HepG2 (cell line): ENCODE results near the gene ACP1. TPM values are rescaled to one million over a fixed set of nuclear protein-coding genes. Genes with fewer than 3 reads are reported as not detected.

Experiments used
- AKAP8 ChIP-seq: sonication (generic); formaldehyde crosslinking; IDR thresholded peaks from 2 replicates; pipeline ENCODE4 v1.5.1; 2020; ENCODE audit warnings: mild to moderate bottlenecking, missing genetic modification reagents
- BCL3 ChIP-seq: sonication (generic); formaldehyde crosslinking; IDR thresholded peaks from 2 replicates; pipeline ENCODE4 v1.5.1; 2020; ENCODE audit warnings: mild to moderate bottlenecking, missing genetic modification reagents, moderate library complexity
- CENPX ChIP-seq: sonication (generic); formaldehyde crosslinking; IDR thresholded peaks from 2 replicates; pipeline ENCODE4 v1.9.0; 2021; ENCODE audit warnings: mild to moderate bottlenecking, missing genetic modification reagents, moderate library complexity
- GABPB1 ChIP-seq: IDR thresholded peaks from 2 replicates; pipeline ENCODE4 v1.6.1; 2016; ENCODE audit warnings: mild to moderate bottlenecking, missing genetic modification reagents, moderate library complexity, missing compliant biosample characterization
- GMEB1 ChIP-seq: sonication (generic); formaldehyde crosslinking; IDR thresholded peaks from 2 replicates; pipeline ENCODE4 v1.5.1; 2020; ENCODE audit warnings: missing genetic modification reagents, mild to moderate bottlenecking, borderline replicate concordance
- HNRNPLL ChIP-seq: fragments of 200-400 bp; formaldehyde crosslinking; IDR thresholded peaks from 2 replicates; pipeline ENCODE4 v1.6.1; 2017; ENCODE audit warnings: mild to moderate bottlenecking, low read depth, low read length; ENCODE audit not compliant: poor library complexity, severe bottlenecking
- HOXA3 ChIP-seq: sonication (generic); formaldehyde crosslinking; IDR thresholded peaks from 2 replicates; pipeline ENCODE4 v1.5.0; 2020; ENCODE audit warnings: missing genetic modification reagents
- KDM2A ChIP-seq: sonication (generic); formaldehyde crosslinking; IDR thresholded peaks from 2 replicates; pipeline ENCODE4 v1.4.0; 2020; ENCODE audit warnings: low read depth, missing genetic modification reagents, borderline replicate concordance
- MTA1 ChIP-seq: sonication (generic); formaldehyde crosslinking; IDR thresholded peaks from 2 replicates; pipeline ENCODE4 v1.4.0; 2020; ENCODE audit warnings: missing genetic modification reagents, mild to moderate bottlenecking, borderline replicate concordance
- NFE2L1 ChIP-seq: sonication (generic); formaldehyde crosslinking; IDR thresholded peaks from 2 replicates; pipeline ENCODE4 v1.4.0; 2020; ENCODE audit warnings: missing genetic modification reagents, mild to moderate bottlenecking, borderline replicate concordance
- NFE2L2 ChIP-seq: fragments of 150-350 bp; IDR thresholded peaks from 2 replicates; pipeline ENCODE4 v1.6.1; 2014; ENCODE audit warnings: low read length
- SALL1 ChIP-seq: sonication (generic); formaldehyde crosslinking; IDR thresholded peaks from 2 replicates; pipeline ENCODE4 v1.8.0; 2022; ENCODE audit warnings: mild to moderate bottlenecking, missing genetic modification reagents
- SRSF1 ChIP-seq: fragments of 200-400 bp; formaldehyde crosslinking; optimal IDR thresholded peaks from 2 replicates; pipeline ENCODE3; 2017; ENCODE audit warnings: mild to moderate bottlenecking, low read depth, low read length, moderate library complexity
- SYNCRIP ChIP-seq: fragments of 200-400 bp; formaldehyde crosslinking; IDR thresholded peaks from 2 replicates; pipeline ENCODE4 v1.6.1; 2018; ENCODE audit warnings: mild to moderate bottlenecking, low read depth, low read length; ENCODE audit not compliant: insufficient read depth
- TFDP2 ChIP-seq: sonication (generic); formaldehyde crosslinking; IDR thresholded peaks from 2 replicates; pipeline ENCODE4 v1.4.0; 2020; ENCODE audit warnings: missing genetic modification reagents
- ZBTB38 ChIP-seq: sonication (generic); formaldehyde crosslinking; IDR thresholded peaks from 2 replicates; pipeline ENCODE4 v1.5.1; 2020; ENCODE audit warnings: mild to moderate bottlenecking, missing genetic modification reagents
- ZFX ChIP-seq: sonication (generic); formaldehyde crosslinking; IDR thresholded peaks from 2 replicates; pipeline ENCODE4 v1.4.0; 2020; ENCODE audit warnings: mild to moderate bottlenecking, low read depth, missing genetic modification reagents, moderate library complexity
- ZNF263 ChIP-seq: sonication (generic); formaldehyde crosslinking; IDR thresholded peaks from 2 replicates; pipeline ENCODE4 v1.4.0; 2020; ENCODE audit warnings: missing genetic modification reagents
- ZNF292 ChIP-seq: sonication (generic); formaldehyde crosslinking; IDR thresholded peaks from 2 replicates; pipeline ENCODE4 v1.8.1; 2022; ENCODE audit warnings: mild to moderate bottlenecking, low read depth, missing genetic modification reagents, borderline replicate concordance
- ZNF331 ChIP-seq: sonication (generic); formaldehyde crosslinking; IDR thresholded peaks from 2 replicates; pipeline ENCODE4 v1.4.0; 2020; ENCODE audit warnings: missing genetic modification reagents
- ZNF431 ChIP-seq: sonication (generic); formaldehyde crosslinking; IDR thresholded peaks from 2 replicates; pipeline ENCODE4 v1.9.0; 2022; ENCODE audit warnings: missing genetic modification reagents, low read depth, mild to moderate bottlenecking, borderline replicate concordance
- ZNF546 ChIP-seq: sonication (generic); formaldehyde crosslinking; conservative IDR thresholded peaks from 2 replicates; pipeline ENCODE4 v1.8.1; 2023; ENCODE audit warnings: mild to moderate bottlenecking, missing genetic modification reagents
- ZNF607 ChIP-seq: sonication (generic); formaldehyde crosslinking; IDR thresholded peaks from 2 replicates; pipeline ENCODE4 v1.5.1; 2020; ENCODE audit warnings: missing genetic modification reagents, mild to moderate bottlenecking, borderline replicate concordance
- ZNF761 ChIP-seq: sonication (generic); formaldehyde crosslinking; conservative IDR thresholded peaks from 2 replicates; pipeline ENCODE4 v1.4.0; 2020; ENCODE audit warnings: mild to moderate bottlenecking, missing genetic modification reagents
- ZNF883 ChIP-seq: sonication (generic); formaldehyde crosslinking; IDR thresholded peaks from 2 replicates; pipeline ENCODE4 v1.5.1; 2020; ENCODE audit warnings: mild to moderate bottlenecking, missing genetic modification reagents; ENCODE audit errors: not compliant biosample characterization
- ZZZ3 ChIP-seq: sonication (generic); formaldehyde crosslinking; IDR thresholded peaks from 2 replicates; pipeline ENCODE4 v1.4.0; 2020; ENCODE audit warnings: missing genetic modification reagents, mild to moderate bottlenecking, borderline replicate concordance
- polyA plus RNA-seq, 8 experiments: library from polyadenylated mRNA; depleted of rRNA in 3 of 8; stranded (reverse) in 7 of 8; unstranded in 1 of 8; fragments of >200 nt; fragmentation: Illumina TruSeq in 4 of 8; extraction: Trizol in 4 of 8; gene quantifications; 2 replicates each; pipeline versions ENCODE4 v1.2.1 to v1.2.3, GENCODE V29; 2011 to 2016; ENCODE audit warnings: low read depth in 4 of 8, missing spikeins in 1 of 8, mixed read lengths in 1 of 8; ENCODE audit not compliant: insufficient read depth in 1 of 8
- total RNA-seq, 5 experiments: library from RNA; depleted of rRNA; stranded (reverse); fragments of >200 nt; fragmentation: Illumina TruSeq; extraction: Trizol; gene quantifications; 2 replicates each; pipeline ENCODE4 v1.2.3, GENCODE V29; 2016; ENCODE audit warnings: low read depth in 1 of 5

The ACP1 gene
- total and polyA plus RNA-seq, 2 of the 13 experiments (the other 11 are each of a cell fraction or from before 2014, with no cell fraction given) = 246 to 348 TPM

GRCh38 chr2:287911-288757, 23.4 kb downstream of the ACP1 start, which contains the start of gene ALKAL2 (continued):
- TF ChIP-seq AKAP8 (CRISPR knock-in tag) (0 out of 2 replicates have a peak, but pooled peaks have one; percentile 45), ZNF292 (CRISPR knock-in tag) (no peak), ZBTB38 (CRISPR knock-in tag) (peak; percentile 41; the same call in 1 of the 2 replicates), GMEB1 (CRISPR knock-in tag) (no peak), ZZZ3 (CRISPR knock-in tag) (no peak), MTA1 (peak; percentile 37; the same call in 1 of the 2 replicates), ZNF431 (CRISPR knock-in tag) (0 out of 2 replicates have a peak, but pooled peaks have one; percentile 28), TFDP2 (CRISPR knock-in tag) (no peak), ZNF607 (CRISPR knock-in tag) (0 out of 2 replicates have a peak, but pooled peaks have one; percentile 35), ZNF883 (CRISPR knock-in tag) (peak; percentile 64), ZNF761 (no peak), ZNF263 (CRISPR knock-in tag) (no peak), CENPX (CRISPR knock-in tag) (no peak), BCL3 (CRISPR knock-in tag) (peak; percentile 37; the same call in 1 of the 2 replicates), ZNF331 (CRISPR knock-in tag) (no peak), NFE2L1 (CRISPR knock-in tag) (no peak), GABPB1 (CRISPR knock-in tag) (peak; percentile 33; the same call in 1 of the 2 replicates), ZNF546 (CRISPR knock-in tag) (0 out of 2 replicates have a peak, but pooled peaks have one; percentile 46), KDM2A (CRISPR knock-in tag) (peak; percentile 17; the same call in 1 of the 2 replicates), ZFX (CRISPR knock-in tag) (0 out of 2 replicates have a peak, but pooled peaks have one; percentile 16), HOXA3 (CRISPR knock-in tag) (peak; percentile 24; the same call in 1 of the 2 replicates), NFE2L2 (no peak), SYNCRIP (no peak), SRSF1 (no peak), SALL1 (peak; percentile 66), HNRNPLL (peak; percentile 52)
